ENCODE measurements around the gene SPRYD3.
"Not testable (repeated sequence)": the region's sequence is repeated elsewhere in the genome, so short reads cannot be mapped to it uniquely, and the experiment has no call there.

Gene SPRYD3

DNA sequence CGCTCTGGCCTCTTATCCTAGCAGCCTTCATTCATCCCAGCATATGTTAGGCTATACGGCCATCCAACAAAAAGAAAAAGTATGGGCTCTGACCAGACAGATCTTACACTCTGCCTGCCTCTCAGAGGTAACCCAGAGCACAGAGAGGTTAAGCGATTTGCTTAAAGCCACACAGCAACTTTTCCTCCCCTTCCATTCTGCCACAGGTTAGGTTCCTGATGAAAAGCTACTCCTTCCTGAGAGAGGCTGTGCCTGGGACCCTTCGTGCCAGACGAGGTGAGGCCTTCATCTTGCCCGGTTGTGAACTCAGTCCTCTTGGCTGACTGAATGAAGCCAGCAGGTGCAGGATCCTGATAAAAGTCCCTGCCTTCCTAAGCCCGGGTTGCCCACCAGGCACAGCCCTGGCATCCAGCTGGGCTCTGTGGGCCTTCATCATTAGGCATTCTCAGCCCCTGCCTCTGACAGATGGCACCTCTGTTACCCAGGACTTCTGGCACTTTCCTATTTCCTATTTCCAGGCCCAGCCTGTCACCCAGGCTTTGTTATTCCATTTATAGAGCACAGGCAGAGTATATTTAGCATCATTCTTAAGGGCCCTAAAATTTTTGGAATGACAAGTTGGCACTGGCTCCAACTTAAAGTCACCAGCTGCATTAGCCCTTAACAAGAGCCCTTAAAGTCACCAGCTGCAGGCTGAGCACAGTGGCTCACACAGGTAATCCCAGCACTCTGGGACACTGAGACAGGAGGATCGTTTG, 36.9 kb upstream of the SPRYD3 start:
- no peak overlapping the region for H2AFZ ChIP-seq (ENCODE audit: low read depth, low read length)

DNA sequence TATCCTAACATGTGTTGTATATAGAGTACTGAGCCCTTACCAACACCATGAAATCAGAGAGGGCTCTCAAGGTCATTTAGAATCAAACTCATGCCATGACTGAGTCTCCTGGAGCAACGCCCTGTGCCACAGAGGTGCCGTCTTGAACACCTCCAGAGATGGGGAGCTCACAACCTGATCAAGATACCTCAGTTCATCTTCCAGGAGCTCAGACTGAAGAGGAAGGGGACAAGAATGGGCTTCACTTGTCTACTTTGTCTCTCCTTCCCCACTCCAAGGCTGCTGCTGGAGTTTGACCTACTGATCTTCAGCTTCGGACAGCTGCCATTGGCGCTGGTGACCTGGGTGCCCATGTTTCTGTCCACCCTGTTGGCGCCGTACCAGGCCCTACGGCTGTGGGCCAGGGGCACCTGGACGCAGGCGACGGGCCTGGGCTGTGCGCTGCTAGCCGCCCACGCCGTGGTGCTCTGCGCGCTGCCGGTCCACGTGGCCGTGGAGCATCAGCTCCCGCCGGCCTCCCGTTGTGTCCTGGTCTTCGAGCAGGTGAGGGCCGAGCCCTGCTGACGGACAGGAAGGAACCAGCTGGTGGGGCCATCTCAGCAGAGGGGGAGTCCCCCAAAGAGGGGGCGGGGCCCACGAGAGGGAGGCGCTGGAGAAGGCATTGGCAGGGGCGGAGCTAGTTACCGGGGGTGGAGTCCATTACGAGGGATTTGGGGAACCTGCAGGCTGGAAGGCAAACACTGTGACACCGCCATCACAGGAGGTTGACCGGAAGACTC, 36.1 kb upstream of the SPRYD3 start:
- H3K4me1 ChIP-seq (ENCODE audit: low read length), result peaks cover 8% of the 10 kb centered on the region; the same call in 1 of the 2 replicates
- no peak overlapping the region for H3K9ac ChIP-seq (ENCODE audit: low read length)
- no peaks in the 10 kb centered on the region for H3K27me3 ChIP-seq (ENCODE audit: low read depth, low read length)
- no peak for TF ChIP-seq EZH2phosphoT487 (IDR thresholded peaks at IDR 0.05; ENCODE audit: low read depth)
- TF ChIP-seq, protein P1, sequence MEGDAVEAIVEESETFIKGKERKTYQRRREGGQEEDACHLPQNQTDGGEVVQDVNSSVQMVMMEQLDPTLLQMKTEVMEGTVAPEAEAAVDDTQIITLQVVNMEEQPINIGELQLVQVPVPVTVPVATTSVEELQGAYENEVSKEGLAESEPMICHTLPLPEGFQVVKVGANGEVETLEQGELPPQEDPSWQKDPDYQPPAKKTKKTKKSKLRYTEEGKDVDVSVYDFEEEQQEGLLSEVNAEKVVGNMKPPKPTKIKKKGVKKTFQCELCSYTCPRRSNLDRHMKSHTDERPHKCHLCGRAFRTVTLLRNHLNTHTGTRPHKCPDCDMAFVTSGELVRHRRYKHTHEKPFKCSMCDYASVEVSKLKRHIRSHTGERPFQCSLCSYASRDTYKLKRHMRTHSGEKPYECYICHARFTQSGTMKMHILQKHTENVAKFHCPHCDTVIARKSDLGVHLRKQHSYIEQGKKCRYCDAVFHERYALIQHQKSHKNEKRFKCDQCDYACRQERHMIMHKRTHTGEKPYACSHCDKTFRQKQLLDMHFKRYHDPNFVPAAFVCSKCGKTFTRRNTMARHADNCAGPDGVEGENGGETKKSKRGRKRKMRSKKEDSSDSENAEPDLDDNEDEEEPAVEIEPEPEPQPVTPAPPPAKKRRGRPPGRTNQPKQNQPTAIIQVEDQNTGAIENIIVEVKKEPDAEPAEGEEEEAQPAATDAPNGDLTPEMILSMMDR (IDR thresholded peaks at IDR 0.05; ENCODE audit: low read depth, low read length), result no peak
- H3K4me3 ChIP-seq (ENCODE audit: low read length), result no peak overlapping the region
- no peaks in the 10 kb centered on the region for H3K79me2 ChIP-seq (ENCODE audit: low read length)
- H2AFZ ChIP-seq (ENCODE audit: low read depth, low read length), result no peak overlapping the region
- no peak overlapping the region for H3K4me2 ChIP-seq (ENCODE audit: low read length)
- H3K27ac ChIP-seq (ENCODE audit: low read length), result no peak overlapping the region
- no peaks in the 10 kb centered on the region for H3K9me3 ChIP-seq (ENCODE audit: insufficient read depth, low read length)
- H4K20me1 ChIP-seq (ENCODE audit: insufficient read depth, low read length), result no peaks in the 10 kb centered on the region
- no peaks in the 10 kb centered on the region for H3K36me3 ChIP-seq (replicated peaks; ENCODE audit: low read depth, low read length)

More for the DNA sequence above, 36.9 kb upstream of the SPRYD3 start:
- H3K4me1 ChIP-seq (ENCODE audit: low read length), result peaks cover 8% of the 10 kb centered on the region; the same call in 1 of the 2 replicates
- H3K9me3 ChIP-seq (ENCODE audit: insufficient read depth, low read length), result no peaks in the 10 kb centered on the region
- TF ChIP-seq EZH2phosphoT487 (IDR thresholded peaks at IDR 0.05; ENCODE audit: low read depth), result no peak
- TF ChIP-seq, protein P1 (IDR thresholded peaks at IDR 0.05; ENCODE audit: low read depth, low read length), result no peak
- no peak overlapping the region for H3K4me3 ChIP-seq (ENCODE audit: low read length)
- H3K79me2 ChIP-seq (ENCODE audit: low read length), result no peaks in the 10 kb centered on the region
- H3K27ac ChIP-seq (ENCODE audit: low read length), result no peak overlapping the region
- no peaks in the 10 kb centered on the region for H3K36me3 ChIP-seq (replicated peaks; ENCODE audit: low read depth, low read length)
- H3K9ac ChIP-seq (ENCODE audit: low read length), result no peak overlapping the region
- no peak overlapping the region for H3K4me2 ChIP-seq (ENCODE audit: low read length)
- no peaks in the 10 kb centered on the region for H4K20me1 ChIP-seq (ENCODE audit: insufficient read depth, low read length)
- H3K27me3 ChIP-seq (ENCODE audit: low read depth, low read length), result no peaks in the 10 kb centered on the region

DNA sequence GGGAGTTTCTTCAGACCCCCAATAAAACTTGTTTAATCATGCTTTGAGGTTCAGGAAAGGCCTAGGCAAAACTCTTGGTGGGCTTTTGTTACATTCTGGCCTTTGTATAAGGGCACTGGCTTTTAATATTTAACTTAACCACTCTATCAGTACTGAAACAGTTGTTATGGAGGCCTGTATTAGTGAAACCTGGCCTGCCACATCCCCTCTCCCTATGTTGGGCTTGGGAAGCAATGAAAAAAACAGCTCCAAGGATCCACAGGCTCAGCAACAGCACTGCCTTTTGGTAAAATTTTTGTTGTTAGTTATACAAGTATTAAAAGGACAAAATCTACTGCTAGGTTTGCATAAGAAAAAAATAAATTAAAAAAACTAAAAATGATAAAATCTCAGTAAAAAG, 34.8 kb upstream of the SPRYD3 start:
- H3K27me3 ChIP-seq (ENCODE audit: low read depth, low read length), result no peaks in the 10 kb centered on the region
- H2AFZ ChIP-seq (ENCODE audit: low read depth, low read length), result no peak overlapping the region
- no peak for TF ChIP-seq EZH2phosphoT487 (IDR thresholded peaks at IDR 0.05; ENCODE audit: low read depth)
- TF ChIP-seq, protein P1 (IDR thresholded peaks at IDR 0.05; ENCODE audit: low read depth, low read length), result no peak
- H3K4me2 ChIP-seq (ENCODE audit: low read length), result no peak overlapping the region
- H3K36me3 ChIP-seq (replicated peaks; ENCODE audit: low read depth, low read length), result no peaks in the 10 kb centered on the region
- no peak overlapping the region for H3K27ac ChIP-seq (ENCODE audit: low read length)
- H4K20me1 ChIP-seq (ENCODE audit: insufficient read depth, low read length), result no peaks in the 10 kb centered on the region
- peaks cover 8% of the 10 kb centered on the region; the same call in 1 of the 2 replicates for H3K4me1 ChIP-seq (ENCODE audit: low read length)
- no peaks in the 10 kb centered on the region for H3K9me3 ChIP-seq (ENCODE audit: insufficient read depth, low read length)
- no peak overlapping the region for H3K4me3 ChIP-seq (ENCODE audit: low read length)
- no peak overlapping the region for H3K9ac ChIP-seq (ENCODE audit: low read length)
- H3K79me2 ChIP-seq (ENCODE audit: low read length), result no peaks in the 10 kb centered on the region

DNA sequence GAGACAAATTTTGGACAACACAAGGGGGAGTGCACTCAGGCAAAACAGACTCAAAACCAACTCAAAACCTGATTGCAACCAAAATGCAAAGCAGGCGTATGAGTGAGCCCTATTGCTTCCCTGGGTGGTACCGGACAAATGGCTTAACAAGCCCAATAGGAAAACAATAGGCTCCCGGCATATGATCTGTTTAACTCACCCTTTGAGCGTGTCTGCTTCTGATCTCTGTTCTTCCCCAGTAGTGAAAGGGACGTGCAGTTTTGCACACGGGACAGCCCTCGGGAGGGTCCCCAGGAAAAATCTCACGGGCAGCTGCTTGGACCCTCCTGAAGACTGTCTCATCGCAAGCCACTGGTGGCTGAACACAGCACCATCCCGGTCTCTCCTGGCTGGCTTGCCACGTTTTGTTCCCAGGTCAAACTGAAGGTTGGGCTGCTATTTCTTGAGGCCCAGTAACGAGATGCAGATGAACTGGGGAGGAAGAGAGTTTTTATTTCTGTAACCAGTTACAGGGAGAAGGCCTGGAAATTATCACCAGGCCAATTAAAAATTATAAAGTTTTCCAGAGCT, 34.0 kb upstream of the SPRYD3 start:
- H3K4me1 ChIP-seq (ENCODE audit: low read length), result peaks cover 8% of the 10 kb centered on the region; the same call in 1 of the 2 replicates
- 0 out of 2 replicates have a peak, but pooled peaks cover 3% of the 10 kb centered on the region for H3K27me3 ChIP-seq (ENCODE audit: low read depth, low read length)
- no peak overlapping the region for H3K4me2 ChIP-seq (ENCODE audit: low read length)
- no peaks in the 10 kb centered on the region for H4K20me1 ChIP-seq (ENCODE audit: insufficient read depth, low read length)
- H3K4me3 ChIP-seq (ENCODE audit: low read length), result no peak overlapping the region
- H3K9ac ChIP-seq (ENCODE audit: low read length), result no peak overlapping the region
- H3K27ac ChIP-seq (ENCODE audit: low read length), result no peak overlapping the region
- TF ChIP-seq EZH2phosphoT487 (IDR thresholded peaks at IDR 0.05; ENCODE audit: low read depth), result no peak
- TF ChIP-seq, protein P1 (IDR thresholded peaks at IDR 0.05; ENCODE audit: low read depth, low read length), result no peak
- H3K9me3 ChIP-seq (ENCODE audit: insufficient read depth, low read length), result no peaks in the 10 kb centered on the region
- no peaks in the 10 kb centered on the region for H3K79me2 ChIP-seq (ENCODE audit: low read length)
- H2AFZ ChIP-seq (ENCODE audit: low read depth, low read length), result peak overlapping the region; percentile 42; the same call in 1 of the 2 replicates
- H3K36me3 ChIP-seq (replicated peaks; ENCODE audit: low read depth, low read length), result no peaks in the 10 kb centered on the region

DNA sequence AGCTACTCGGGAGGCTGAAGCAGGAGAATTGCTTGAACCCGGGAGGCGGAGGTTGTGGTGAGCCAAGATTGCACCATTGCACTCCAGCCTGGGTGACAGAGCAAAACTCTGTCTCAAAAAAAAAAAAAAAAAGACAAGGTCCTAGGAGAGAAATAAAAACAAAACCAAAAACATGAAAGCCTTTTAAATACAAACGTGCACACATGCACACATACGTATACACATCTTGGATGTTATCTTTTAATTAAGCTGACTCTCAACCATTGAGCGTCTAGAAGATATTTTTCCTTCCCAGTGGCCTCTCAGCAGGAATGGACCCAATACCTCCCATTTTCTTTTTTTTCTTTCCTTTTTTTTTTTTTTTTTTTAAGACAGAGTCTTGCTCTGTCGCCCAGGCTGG, 33.2 kb upstream of the SPRYD3 start:
- H3K4me1 ChIP-seq (ENCODE audit: low read length); H3K27ac ChIP-seq (ENCODE audit: low read length); H3K4me3 ChIP-seq (ENCODE audit: low read length); H3K9ac ChIP-seq (ENCODE audit: low read length); H3K36me3 ChIP-seq (replicated peaks; ENCODE audit: low read depth, low read length); H2AFZ ChIP-seq (ENCODE audit: low read depth, low read length); H3K79me2 ChIP-seq (ENCODE audit: low read length); H3K9me3 ChIP-seq (ENCODE audit: insufficient read depth, low read length); H3K27me3 ChIP-seq (ENCODE audit: low read depth, low read length); H3K4me2 ChIP-seq (ENCODE audit: low read length); H4K20me1 ChIP-seq (ENCODE audit: insufficient read depth, low read length): not testable (repeated sequence)
